Thoracic aorta (tissue), 2 donors: Measurements from ENCODE around the gene NCOA5. TPM values are rescaled to one million over a fixed set of nuclear protein-coding genes. Genes with fewer than 3 reads are reported as not detected.

Experiments
- ATAC-seq: fragments of 150-250 bp; one replicate; pipeline ENCODE4 v1.8.0; 2017; ENCODE audit warnings: low read depth; ENCODE audit not compliant: insufficient number of reproducible peaks, low FRiP score
- DNase-seq: peaks from one replicate; pipeline ENCODE4 v3.0.0-alpha.2; 2020; ENCODE audit warnings: low spot score
- H3K27ac ChIP-seq, 2 donors: fragments of 200-600 bp; sonication (generic); 1 replicate in 1 of 2; 2 replicates in 1 of 2; pipeline ENCODE4 v1.5.1; 2016; ENCODE audit warnings: mild to moderate bottlenecking in 2 of 2, moderate library complexity in 2 of 2
- H3K27me3 ChIP-seq: fragments of 200-600 bp; sonication (generic); replicated peaks from 2 replicates; pipeline ENCODE4 v1.6.0; 2016; ENCODE audit warnings: mild to moderate bottlenecking; ENCODE audit not compliant: insufficient read depth
- H3K36me3 ChIP-seq: fragments of 200-600 bp; sonication (generic); one replicate; pipeline ENCODE4 v1.5.1; 2016
- H3K4me1 ChIP-seq, 2 donors: fragments of 200-600 bp; sonication (generic); 1 replicate in 1 of 2; 2 replicates in 1 of 2; pipeline versions ENCODE4 v1.5.1 to v1.6.0; 2016; ENCODE audit warnings: low read depth in 2 of 2, mild to moderate bottlenecking in 1 of 2; ENCODE audit not compliant: control insufficient read depth in 1 of 2
- H3K4me3 ChIP-seq: fragments of 200-600 bp; sonication (generic); 2 replicates; pipeline ENCODE4 v1.5.1; 2016; ENCODE audit warnings: mild to moderate bottlenecking
- H3K9me3 ChIP-seq: fragments of 200-600 bp; sonication (generic); 2 replicates; pipeline ENCODE4 v1.5.1; 2016
- total RNA-seq, 2 donors: library from RNA; depleted of rRNA; stranded (reverse); fragments of >200 nt; gene quantifications; one replicate each; pipeline versions ENCODE4 v1.1.0 to v1.2.3, GENCODE V29; 2016
- TF ChIP-seq, protein P1 (sequence below): fragments of 200-600 bp; sonication (generic); IDR thresholded peaks from one replicate; pipeline ENCODE4 v1.5.1; 2019; ENCODE audit warnings: antibody characterized with exemption

NCOA5 gene
- total RNA-seq, 2 donors from 2014 or later, result 23.7 to 28.6 TPM

DNA sequence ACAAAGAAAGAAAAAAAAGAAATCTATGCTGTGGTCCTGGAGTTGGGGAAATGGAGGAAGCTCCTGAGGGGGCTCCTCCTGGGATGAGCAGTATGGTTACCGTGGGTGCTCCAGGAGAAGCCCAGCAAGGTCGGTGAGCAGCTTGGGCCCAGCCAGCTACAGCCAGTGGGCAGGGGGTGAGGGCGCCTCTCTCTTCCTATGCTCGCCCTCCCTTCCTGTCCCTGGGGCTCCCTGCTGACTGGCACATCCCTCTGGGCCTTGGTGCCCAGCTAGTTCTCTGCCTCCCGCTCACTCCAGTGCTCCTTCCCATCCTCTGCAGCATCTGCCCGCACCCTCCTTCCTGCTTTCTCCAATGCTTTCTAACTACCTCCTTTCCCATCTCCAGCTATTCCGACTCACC, 45.0 kb upstream of the NCOA5 start:
- ATAC-seq (no peak), DNase-seq (no peak)
- Histone ChIP-seq H3K4me3 (no peak overlapping the region), H3K4me1 (peaks cover 0 to 26% of the 10 kb centered on the region in 2 donors), H3K9me3 (no peaks in the 10 kb centered on the region), H3K36me3 (no peaks in the 10 kb centered on the region), H3K27me3 (no peaks in the 10 kb centered on the region), H3K27ac (no peak overlapping the region)
- TF ChIP-seq, protein P1, sequence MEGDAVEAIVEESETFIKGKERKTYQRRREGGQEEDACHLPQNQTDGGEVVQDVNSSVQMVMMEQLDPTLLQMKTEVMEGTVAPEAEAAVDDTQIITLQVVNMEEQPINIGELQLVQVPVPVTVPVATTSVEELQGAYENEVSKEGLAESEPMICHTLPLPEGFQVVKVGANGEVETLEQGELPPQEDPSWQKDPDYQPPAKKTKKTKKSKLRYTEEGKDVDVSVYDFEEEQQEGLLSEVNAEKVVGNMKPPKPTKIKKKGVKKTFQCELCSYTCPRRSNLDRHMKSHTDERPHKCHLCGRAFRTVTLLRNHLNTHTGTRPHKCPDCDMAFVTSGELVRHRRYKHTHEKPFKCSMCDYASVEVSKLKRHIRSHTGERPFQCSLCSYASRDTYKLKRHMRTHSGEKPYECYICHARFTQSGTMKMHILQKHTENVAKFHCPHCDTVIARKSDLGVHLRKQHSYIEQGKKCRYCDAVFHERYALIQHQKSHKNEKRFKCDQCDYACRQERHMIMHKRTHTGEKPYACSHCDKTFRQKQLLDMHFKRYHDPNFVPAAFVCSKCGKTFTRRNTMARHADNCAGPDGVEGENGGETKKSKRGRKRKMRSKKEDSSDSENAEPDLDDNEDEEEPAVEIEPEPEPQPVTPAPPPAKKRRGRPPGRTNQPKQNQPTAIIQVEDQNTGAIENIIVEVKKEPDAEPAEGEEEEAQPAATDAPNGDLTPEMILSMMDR, result no peak

GRCh38 chr20:46133886-46134654, 44.3 kb upstream of the NCOA5 start:
- DNase-seq (no peak), ATAC-seq (no peak)
- H3K4me1 ChIP-seq, result peaks cover 0 to 27% of the 10 kb centered on the region in 2 donors
- H3K27ac ChIP-seq, result no peak overlapping the region
- no peaks in the 10 kb centered on the region for H3K9me3 ChIP-seq
- H3K36me3 ChIP-seq, result no peaks in the 10 kb centered on the region
- TF ChIP-seq, protein P1, result no peak
- H3K27me3 ChIP-seq, result no peaks in the 10 kb centered on the region
- H3K4me3 ChIP-seq, result no peak overlapping the region

DNA sequence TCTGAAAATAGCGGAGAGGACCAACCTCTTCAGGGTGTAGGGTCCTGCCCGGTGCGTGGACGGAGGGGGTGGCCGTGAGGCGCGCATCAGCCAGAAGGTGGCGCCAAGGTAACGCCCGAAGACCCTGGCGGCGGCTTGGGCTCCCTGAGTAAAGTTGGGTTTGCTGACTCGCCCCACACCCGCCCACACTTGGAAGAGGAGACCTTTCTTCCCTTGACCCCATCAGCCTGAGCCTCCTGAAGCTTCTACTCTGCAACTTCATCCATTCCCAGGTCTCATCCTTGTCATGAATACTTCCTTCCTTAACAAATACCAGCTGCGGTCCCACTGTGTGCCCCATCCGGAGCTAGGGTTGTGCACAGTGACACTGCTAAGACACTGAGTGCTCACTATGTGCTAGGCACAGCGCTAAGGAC, 43.0 kb upstream of the NCOA5 start:
- TF ChIP-seq, protein P1, result peak; percentile 75
- no peak for DNase-seq
- no peaks in the 10 kb centered on the region for H3K36me3 ChIP-seq
- H3K9me3 ChIP-seq, result no peaks in the 10 kb centered on the region
- peaks cover 0 to 27% of the 10 kb centered on the region in 2 donors for H3K4me1 ChIP-seq
- H3K27ac ChIP-seq, result no peak overlapping the region
- no peak overlapping the region for H3K4me3 ChIP-seq
- H3K27me3 ChIP-seq, result no peaks in the 10 kb centered on the region
- ATAC-seq, result peak; percentile 24

DNA sequence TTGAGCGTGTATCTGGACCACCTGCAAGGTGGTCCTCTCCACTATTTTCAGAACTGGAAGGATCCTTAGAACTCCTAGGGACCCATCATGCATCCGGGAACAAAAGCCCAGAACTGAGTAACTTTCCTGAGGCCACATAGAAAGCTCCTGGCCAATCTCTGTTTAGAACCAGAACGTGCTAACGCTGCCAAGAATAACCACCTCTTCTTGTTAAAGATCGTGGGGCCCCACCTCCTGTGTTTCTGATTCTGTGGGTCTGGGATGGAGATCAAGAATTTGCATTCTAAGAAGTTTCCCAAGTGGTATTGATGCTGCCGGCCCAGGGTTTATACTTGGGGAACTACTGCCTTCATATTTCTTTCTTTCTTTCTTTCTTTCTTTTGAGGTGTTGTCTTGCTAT, 41.6 kb upstream of the NCOA5 start:
- ATAC-seq (no peak), DNase-seq (no peak)
- TF ChIP-seq, protein P1, result no peak
- H3K27ac ChIP-seq, result no peak overlapping the region
- H3K27me3 ChIP-seq, result no peaks in the 10 kb centered on the region
- H3K4me3 ChIP-seq, result no peak overlapping the region
- H3K36me3 ChIP-seq, result no peaks in the 10 kb centered on the region
- H3K4me1 ChIP-seq, result peaks cover 0 to 27% of the 10 kb centered on the region in 2 donors
- H3K9me3 ChIP-seq, result no peaks in the 10 kb centered on the region

- Histone ChIP-seq H3K4me1 (peaks cover 0 to 27% of the 10 kb centered on the region in 2 donors), H3K36me3 (no peaks in the 10 kb centered on the region), H3K4me3 (no peak overlapping the region), H3K9me3 (no peaks in the 10 kb centered on the region), H3K27ac (no peak overlapping the region), H3K27me3 (no peaks in the 10 kb centered on the region)
- TF ChIP-seq, protein P1, result no peak
- DNase-seq (no peak), ATAC-seq (no peak)
These were observed 40.8 kb upstream of the NCOA5 start for GRCh38 chr20:46130534-46130933.
